Breast epithelium (tissue), 4 donors: ENCODE measurements around the gene TJP2. TPM values are rescaled to one million over a fixed set of nuclear protein-coding genes. Genes with fewer than 3 reads are reported as not detected.

Experiments
- DNase-seq, 2 donors: peaks; one replicate each; pipeline ENCODE4 v3.0.0-alpha.2; 2019; ENCODE audit warnings: low spot score in 2 of 2
- H3K27ac ChIP-seq, 2 donors: fragments of 200-600 bp; sonication (generic) in 1 of 2; one replicate each; pipeline ENCODE4 v1.5.1; 2016 to 2019; ENCODE audit warnings: mild to moderate bottlenecking in 1 of 2
- H3K27me3 ChIP-seq, 2 donors: fragments of 200-600 bp; sonication (generic) in 1 of 2; one replicate each; pipeline versions ENCODE4 v1.5.1 to v1.6.0; 2017 to 2019; ENCODE audit warnings: control low read depth in 1 of 2, mild to moderate bottlenecking in 1 of 2
- H3K36me3 ChIP-seq: fragments of 200-600 bp; one replicate; pipeline ENCODE4 v1.5.1; 2019
- H3K4me1 ChIP-seq, 2 donors: fragments of 200-600 bp; sonication (generic); one replicate each; pipeline ENCODE4 v1.5.1; 2016 to 2019; ENCODE audit warnings: control low read depth in 1 of 2
- H3K4me3 ChIP-seq, 3 donors: fragments of 200-600 bp; sonication (generic); 1 replicate in 2 of 3; 2 replicates in 1 of 3; pipeline ENCODE4 v1.5.1; 2016 to 2019; ENCODE audit warnings: mild to moderate bottlenecking in 3 of 3, moderate library complexity in 2 of 3
- H3K9me3 ChIP-seq, 2 donors: fragments of 200-600 bp; sonication (generic) in 1 of 2; one replicate each; pipeline ENCODE4 v1.5.1; 2016 to 2019; ENCODE audit warnings: control low read depth in 1 of 2
- CTCF ChIP-seq, 3 donors: fragments of 450-650 bp; IDR thresholded peaks; one replicate each; pipeline ENCODE4 v1.5.1; 2016 to 2017; ENCODE audit warnings: antibody characterized with exemption in 3 of 3, mild to moderate bottlenecking in 3 of 3, moderate library complexity in 3 of 3
- POLR2A ChIP-seq: fragments of 450-650 bp; IDR thresholded peaks from one replicate; pipeline ENCODE4 v1.6.1; 2016; ENCODE audit warnings: antibody characterized with exemption, mild to moderate bottlenecking, moderate library complexity
- POLR2AphosphoS5 ChIP-seq, 3 donors: sonication (generic); formaldehyde crosslinking; IDR thresholded peaks; one replicate each; pipeline ENCODE4 v1.6.1; 2017; ENCODE audit warnings: antibody characterized with exemption in 3 of 3
- intact Hi-C: fragments of 100-400 bp; cut with DNase I; formaldehyde crosslinking; loops from one replicate; pipeline ENCODE4 v1.15.1; 2023; ENCODE audit warnings: low total_unique reads
- total RNA-seq, 3 donors: library from RNA; depleted of rRNA; stranded (reverse); fragments of >200 nt; gene quantifications; one replicate each; pipeline ENCODE4 v1.1.0, GENCODE V29; 2016

The TJP2 gene
- total RNA-seq, 3 donors from 2014 or later = 85.2 to 125 (median 108) TPM

- no peaks in the 10 kb centered on the region for H3K36me3 ChIP-seq
- no peaks in the 10 kb centered on the region for H3K9me3 ChIP-seq
- no peaks in the 10 kb centered on the region for H3K27me3 ChIP-seq
- peaks cover 0 to 5% of the 10 kb centered on the region in 2 donors for H3K4me1 ChIP-seq
- intact Hi-C loops = no loop called here
- H3K4me3 ChIP-seq = no peak overlapping the region
- TF ChIP-seq CTCF (IDR thresholded peaks at IDR 0.05) = no peak
- TF ChIP-seq POLR2AphosphoS5 (IDR thresholded peaks at IDR 0.05) = no peak
- TF ChIP-seq POLR2A = no peak
- no peak for DNase-seq
- H3K27ac ChIP-seq = no peak overlapping the region
These were observed 3.8 kb upstream of the TJP2 start for GRCh38 chr9:69170231-69170630.

GRCh38 chr9:69171049-69171448, 3.0 kb upstream of the TJP2 start:
- no peaks in the 10 kb centered on the region for H3K9me3 ChIP-seq
- intact Hi-C loops = no loop called here
- H3K27me3 ChIP-seq = no peaks in the 10 kb centered on the region
- peak overlapping the region; percentile 7 to 35 for H3K27ac ChIP-seq
- H3K36me3 ChIP-seq = no peaks in the 10 kb centered on the region
- H3K4me3 ChIP-seq = no peak overlapping the region
- H3K4me1 ChIP-seq = peaks cover 0 to 5% of the 10 kb centered on the region in 2 donors
- peak in 1 of 2 donors; percentile 26 for DNase-seq
- TF ChIP-seq CTCF (IDR thresholded peaks at IDR 0.05) (no peak), POLR2AphosphoS5 (IDR thresholded peaks at IDR 0.05) (no peak), POLR2A (no peak)

- no peak for DNase-seq
- Histone ChIP-seq H3K27me3 (no peaks in the 10 kb centered on the region), H3K9me3 (no peaks in the 10 kb centered on the region), H3K27ac (peak overlapping the region in 1 of 2 donors; percentile 7), H3K4me3 (no peak overlapping the region), H3K36me3 (no peaks in the 10 kb centered on the region), H3K4me1 (peaks cover 0 to 5% of the 10 kb centered on the region in 2 donors)
- intact Hi-C loops = no loop called here
- no peak for TF ChIP-seq POLR2A
- no peak for TF ChIP-seq POLR2AphosphoS5 (IDR thresholded peaks at IDR 0.05)
These were observed 2.6 kb upstream of the TJP2 start for GRCh38 chr9:69171517-69171916.

GRCh38 chr9:69172895-69173294, 1.2 kb upstream of the TJP2 start:
- TF ChIP-seq POLR2AphosphoS5 (IDR thresholded peaks at IDR 0.05) = no peak
- TF ChIP-seq POLR2A = no peak
- TF ChIP-seq CTCF (IDR thresholded peaks at IDR 0.05) = no peak
- no peaks in the 10 kb centered on the region for H3K36me3 ChIP-seq
- H3K4me3 ChIP-seq = no peak overlapping the region
- H3K9me3 ChIP-seq = no peaks in the 10 kb centered on the region
- H3K27ac ChIP-seq = no peak overlapping the region
- DNase-seq = no peak
- peaks cover 0 to 5% of the 10 kb centered on the region in 2 donors for H3K4me1 ChIP-seq
- intact Hi-C loops = no loop called here
- H3K27me3 ChIP-seq = no peaks in the 10 kb centered on the region

GRCh38 chr9:69173497-69173890, 583 bp upstream of the TJP2 start:
- Histone ChIP-seq H3K36me3 (no peaks in the 10 kb centered on the region), H3K27me3 (no peaks in the 10 kb centered on the region), H3K4me3 (peak overlapping the region; percentile 61 to 75 (median 70)), H3K27ac (peak overlapping the region; percentile 68 to 73), H3K4me1 (peaks cover 0 to 11% of the 10 kb centered on the region in 2 donors), H3K9me3 (no peaks in the 10 kb centered on the region)
- intact Hi-C loops = no loop called here
- TF ChIP-seq POLR2AphosphoS5 (IDR thresholded peaks at IDR 0.05) (no peak), CTCF (IDR thresholded peaks at IDR 0.05) (no peak)
- DNase-seq = no peak
